ENCODE data around the gene RAB33B. TPM values are rescaled to one million over a fixed set of nuclear protein-coding genes. Genes with fewer than 3 reads are reported as not detected.

Gene RAB33B
- total and polyA plus RNA-seq, 2 of the 8 experiments (the other 6 are each of a cell fraction or from before 2014, with no cell fraction given): 4.2 to 8.7 TPM

DNA sequence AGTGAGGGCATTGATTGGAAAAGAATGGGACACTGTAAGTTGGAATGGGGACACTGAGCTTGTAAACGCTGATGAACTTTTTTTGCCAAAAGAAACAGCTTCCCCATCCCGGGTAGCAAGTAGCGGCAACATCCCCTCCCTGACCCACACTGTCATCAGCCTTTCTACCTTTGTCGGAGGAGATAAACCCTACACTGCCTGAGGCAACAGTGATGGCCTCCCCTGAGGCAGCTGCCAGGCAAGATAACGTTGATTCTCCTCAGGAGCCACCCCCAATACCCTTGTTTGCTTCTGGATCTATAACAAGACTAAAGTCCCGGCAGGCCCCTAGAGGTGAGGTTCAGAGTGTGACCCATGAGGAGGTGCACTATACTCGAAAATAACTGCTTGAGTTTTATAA, 10.3 kb upstream of the RAB33B start:
- no peak overlapping the region for H3K9ac ChIP-seq (replicated peaks in 1 of 4; ENCODE audit: extremely low read depth in 1 of 4, low read depth in 3 of 4, low read length in 3 of 4)
- WGBS, 2 experiments (ENCODE audit: extremely low coverage in 1 of 2, insufficient coverage in 1 of 2, insufficient read length in 1 of 2, insufficient replicate concordance in 2 of 2, low coverage in 1 of 2, low lambda C conversion rate in 2 of 2, missing lambda C conversion rate in 1 of 2): 92% methylated on average over 7 of the region's 7 CpGs; no CpG with 5 or more reads in 1 of the 2 experiments
- no peak overlapping the region for H4K8ac ChIP-seq (ENCODE audit: extremely low read depth, insufficient read depth, low read length)
- no peaks in the 10 kb centered on the region for H3K4me1 ChIP-seq (replicated peaks in 1 of 4; ENCODE audit: control insufficient read depth in 3 of 4, insufficient read depth in 4 of 4, low read length in 3 of 4)
- H3K18ac ChIP-seq (ENCODE audit: extremely low read depth, low read length): no peak overlapping the region
- no peak overlapping the region for H4K5ac ChIP-seq (ENCODE audit: insufficient read length, low read depth, low read length)
- no peak overlapping the region for H3K4me2 ChIP-seq (ENCODE audit: insufficient read depth in 1 of 2, low read depth in 2 of 2, low read length in 2 of 2)
- H3K79me2 ChIP-seq (ENCODE audit: control insufficient read depth in 1 of 2, insufficient read depth in 2 of 2, low read length in 2 of 2): no peaks in the 10 kb centered on the region
- H3K36me3 ChIP-seq (ENCODE audit: control insufficient read depth in 2 of 4, insufficient read depth in 4 of 4, low read length in 3 of 4): no peaks in the 10 kb centered on the region
- H2BK120ac ChIP-seq (replicated peaks; ENCODE audit: low read depth, low read length): no peak overlapping the region
- H3K4ac ChIP-seq (replicated peaks; ENCODE audit: insufficient read length, low read depth, low read length): no peak overlapping the region
- POLR2A ChIA-PET (ENCODE audit: partially characterized antibody): interaction anchor here (0.9 to 2.7 kb wide), 2 partner anchors 9 kb away, joined by 3 to 21 read pairs; partner anchors contain the start of gene RAB33B
- no peak for FAIRE-seq
- H3K14ac ChIP-seq (ENCODE audit: insufficient read length): no peak overlapping the region
- no peak for DNase-seq (ENCODE audit: low read depth in 1 of 2, low spot score in 2 of 2)
- H3K23ac ChIP-seq (ENCODE audit: insufficient read length): no peak overlapping the region
- H4K91ac ChIP-seq (replicated peaks; ENCODE audit: insufficient read length, low read length): no peak overlapping the region
- H2BK15ac ChIP-seq (ENCODE audit: low read length): no peak overlapping the region
- H3K4me3 ChIP-seq (ENCODE audit: extremely low read depth in 1 of 4, insufficient read depth in 2 of 4, low read depth in 3 of 4, low read length in 4 of 4): no peak overlapping the region
- no peak overlapping the region for H2BK20ac ChIP-seq (ENCODE audit: low read length)
- no peak overlapping the region for H3K27ac ChIP-seq (ENCODE audit: low read depth, low read length)
- H2AK5ac ChIP-seq (ENCODE audit: low read depth, low read length): no peak overlapping the region
- no peaks in the 10 kb centered on the region; the same call in 1 of the 2 replicates for H3K79me1 ChIP-seq (ENCODE audit: low read depth, low read length)
- H2BK5ac ChIP-seq (ENCODE audit: low read depth, low read length): no peak overlapping the region
- H2BK12ac ChIP-seq (ENCODE audit: low read depth, low read length): no peak overlapping the region
- no peak overlapping the region for H3K56ac ChIP-seq (replicated peaks; ENCODE audit: insufficient read length, low read depth, low read length)
- H3K27me3 ChIP-seq (replicated peaks in 1 of 4; ENCODE audit: control insufficient read depth in 3 of 4, extremely low read depth in 1 of 4, insufficient read depth in 3 of 4, low read length in 3 of 4): no peaks in the 10 kb centered on the region
- CTCF ChIA-PET (ENCODE audit: partially characterized antibody): interaction anchor here (0.6 to 2.3 kb wide), 5 partner anchors 25 to 214 kb away, joined by 3 to 8 read pairs (median 4); no protein-coding TSS in a partner anchor
- no peaks in the 10 kb centered on the region; a peak in 1 of 4 replicates for H3K9me3 ChIP-seq (ENCODE audit: insufficient read depth in 2 of 2, low read depth in 1 of 2, low read length in 1 of 2)
- H3K23me2 ChIP-seq (ENCODE audit: low read depth, low read length): no peaks in the 10 kb centered on the region
- H4K20me1 ChIP-seq (replicated peaks in 1 of 2; ENCODE audit: control insufficient read depth in 1 of 2, insufficient read depth in 2 of 2, low read length in 2 of 2): no peaks in the 10 kb centered on the region
- no peak overlapping the region for H2AFZ ChIP-seq (ENCODE audit: low read length)
- TF ChIP-seq JUN (IDR thresholded peaks at IDR 0.05; ENCODE audit: low read depth, low read length): no peak
- TF ChIP-seq, protein P1, sequence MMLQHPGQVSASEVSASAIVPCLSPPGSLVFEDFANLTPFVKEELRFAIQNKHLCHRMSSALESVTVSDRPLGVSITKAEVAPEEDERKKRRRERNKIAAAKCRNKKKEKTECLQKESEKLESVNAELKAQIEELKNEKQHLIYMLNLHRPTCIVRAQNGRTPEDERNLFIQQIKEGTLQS (IDR thresholded peaks at IDR 0.05; ENCODE audit: insufficient read depth, low read depth, low read length): no peak
- no peak for TF ChIP-seq BCL11A (IDR thresholded peaks at IDR 0.05; ENCODE audit: low read depth in 2 of 2, low read length in 2 of 2)
- TF ChIP-seq, protein P2, sequence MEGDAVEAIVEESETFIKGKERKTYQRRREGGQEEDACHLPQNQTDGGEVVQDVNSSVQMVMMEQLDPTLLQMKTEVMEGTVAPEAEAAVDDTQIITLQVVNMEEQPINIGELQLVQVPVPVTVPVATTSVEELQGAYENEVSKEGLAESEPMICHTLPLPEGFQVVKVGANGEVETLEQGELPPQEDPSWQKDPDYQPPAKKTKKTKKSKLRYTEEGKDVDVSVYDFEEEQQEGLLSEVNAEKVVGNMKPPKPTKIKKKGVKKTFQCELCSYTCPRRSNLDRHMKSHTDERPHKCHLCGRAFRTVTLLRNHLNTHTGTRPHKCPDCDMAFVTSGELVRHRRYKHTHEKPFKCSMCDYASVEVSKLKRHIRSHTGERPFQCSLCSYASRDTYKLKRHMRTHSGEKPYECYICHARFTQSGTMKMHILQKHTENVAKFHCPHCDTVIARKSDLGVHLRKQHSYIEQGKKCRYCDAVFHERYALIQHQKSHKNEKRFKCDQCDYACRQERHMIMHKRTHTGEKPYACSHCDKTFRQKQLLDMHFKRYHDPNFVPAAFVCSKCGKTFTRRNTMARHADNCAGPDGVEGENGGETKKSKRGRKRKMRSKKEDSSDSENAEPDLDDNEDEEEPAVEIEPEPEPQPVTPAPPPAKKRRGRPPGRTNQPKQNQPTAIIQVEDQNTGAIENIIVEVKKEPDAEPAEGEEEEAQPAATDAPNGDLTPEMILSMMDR (IDR thresholded peaks at IDR 0.05; ENCODE audit: control extremely low read depth in 1 of 3, insufficient read depth in 1 of 3, low read depth in 1 of 3, low read length in 3 of 3): no peak
- no peak for TF ChIP-seq SUZ12 (IDR thresholded peaks at IDR 0.05; ENCODE audit: low read length)
- no peak for TF ChIP-seq SAP30 (IDR thresholded peaks at IDR 0.05; ENCODE audit: insufficient read depth, insufficient replicate concordance, low read length)
- TF ChIP-seq KDM5A (IDR thresholded peaks at IDR 0.05; ENCODE audit: low read length): no peak
- no peak for TF ChIP-seq RAD21 (IDR thresholded peaks at IDR 0.05 in 1 of 2, conservative IDR thresholded peaks at IDR 0.05 in 1 of 2; ENCODE audit: low read depth in 2 of 2, low read length in 2 of 2)
- TF ChIP-seq POLR2A (IDR thresholded peaks at IDR 0.05; ENCODE audit: control extremely low read depth in 1 of 2, low read depth in 2 of 2, low read length in 2 of 2): no peak
- TF ChIP-seq CHD2 (IDR thresholded peaks at IDR 0.05; ENCODE audit: low read length): no peak
- no peak for TF ChIP-seq TCF12 (IDR thresholded peaks at IDR 0.05; ENCODE audit: low read depth, low read length)
